HG02623 (cell line): ENCODE data around the gene SDK1.

ENCODE experiments used
- ATAC-seq: cut with Tn5 transposase; IDR thresholded peaks from one replicate; pipeline ENCODE4 v1.9.1; 2021; ENCODE audit warnings: moderate library complexity; ENCODE audit not compliant: unreplicated experiment

SDK1 gene

GRCh38 chr7:4143006-4143405 lies 842.0 kb downstream of the SDK1 start:
- no peak for ATAC-seq

- no peak for ATAC-seq
These were observed 842.6 kb downstream of the SDK1 start for GRCh38 chr7:4143511-4144171.

- no peak for ATAC-seq
These were observed 843.2 kb downstream of the SDK1 start for GRCh38 chr7:4144172-4144701.

DNA sequence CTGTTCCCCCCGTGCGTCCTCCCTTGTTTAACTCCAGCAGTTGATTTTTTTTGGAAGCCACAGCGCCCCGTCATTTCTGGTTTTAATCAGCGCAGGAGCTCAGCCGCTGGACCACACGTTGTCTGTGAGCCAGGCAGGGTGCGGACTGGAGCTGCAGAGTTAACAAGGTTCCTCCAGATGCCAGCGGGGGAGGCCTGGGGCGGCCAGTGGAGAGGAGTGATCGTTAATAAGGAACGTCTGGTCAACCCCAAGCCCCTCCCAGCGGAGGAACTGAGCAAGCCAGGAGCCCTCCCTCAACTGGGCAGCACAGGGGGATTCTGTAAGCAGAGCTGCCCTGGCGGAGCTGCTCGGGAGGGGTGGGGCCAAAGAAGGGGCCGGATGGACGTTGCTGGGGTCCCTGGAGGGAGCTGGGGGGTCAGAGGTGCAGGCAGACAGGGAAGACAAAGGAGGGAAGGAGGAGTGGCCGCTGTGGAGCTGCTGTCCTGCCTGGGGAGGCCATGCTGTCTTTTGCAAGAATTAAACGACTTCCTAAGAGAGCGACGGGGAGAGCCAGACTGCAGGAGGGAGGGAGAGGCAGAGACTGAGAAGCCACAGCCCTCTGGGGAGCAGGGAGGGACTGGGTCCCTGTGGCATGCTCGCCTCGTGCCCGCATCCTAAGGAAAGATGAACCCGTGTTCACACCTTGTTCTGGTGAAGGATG lies 843.9 kb downstream of the SDK1 start:
- no peak for ATAC-seq

DNA sequence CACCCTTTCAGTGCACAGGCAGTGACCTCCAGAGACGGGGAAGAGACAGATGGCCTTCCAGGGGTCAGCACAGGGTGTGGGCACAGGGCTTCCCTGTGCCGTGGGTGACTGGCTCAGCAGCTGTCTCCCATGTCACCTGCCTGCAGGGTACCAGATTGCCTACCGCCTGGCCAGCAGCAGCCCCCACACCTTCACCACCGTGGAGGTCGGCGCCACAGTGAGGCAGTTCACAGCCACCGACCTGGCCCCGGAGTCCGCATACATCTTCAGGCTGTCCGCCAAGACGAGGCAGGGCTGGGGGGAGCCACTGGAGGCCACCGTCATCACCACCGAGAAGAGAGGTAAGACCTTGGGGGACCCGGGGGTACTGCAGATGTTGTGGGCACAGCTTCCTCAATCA lies 844.5 kb downstream of the SDK1 start:
- ATAC-seq, result no peak

- no peak for ATAC-seq
These were observed 847.0 kb downstream of the SDK1 start for GRCh38 chr7:4147926-4148620.

DNA sequence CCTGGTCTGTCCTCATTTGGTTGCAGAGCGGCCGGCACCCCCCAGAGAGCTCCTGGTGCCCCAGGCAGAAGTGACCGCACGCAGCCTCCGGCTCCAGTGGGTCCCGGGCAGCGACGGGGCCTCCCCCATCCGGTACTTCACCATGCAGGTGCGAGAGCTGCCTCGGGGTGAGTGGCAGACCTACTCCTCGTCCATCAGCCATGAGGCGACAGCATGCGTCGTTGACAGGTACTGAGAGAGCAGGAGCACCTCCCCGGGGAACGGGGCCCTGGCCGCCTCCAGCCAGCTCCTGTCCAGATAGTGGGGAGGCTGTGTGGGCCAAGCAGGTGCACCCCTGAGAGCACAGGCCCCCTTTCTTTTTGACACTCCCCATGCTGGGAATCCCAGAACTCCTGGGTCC lies 848.2 kb downstream of the SDK1 start:
- ATAC-seq, result no peak

- no peak for ATAC-seq
These were observed 848.6 kb downstream of the SDK1 start for GRCh38 chr7:4149645-4150044.

DNA sequence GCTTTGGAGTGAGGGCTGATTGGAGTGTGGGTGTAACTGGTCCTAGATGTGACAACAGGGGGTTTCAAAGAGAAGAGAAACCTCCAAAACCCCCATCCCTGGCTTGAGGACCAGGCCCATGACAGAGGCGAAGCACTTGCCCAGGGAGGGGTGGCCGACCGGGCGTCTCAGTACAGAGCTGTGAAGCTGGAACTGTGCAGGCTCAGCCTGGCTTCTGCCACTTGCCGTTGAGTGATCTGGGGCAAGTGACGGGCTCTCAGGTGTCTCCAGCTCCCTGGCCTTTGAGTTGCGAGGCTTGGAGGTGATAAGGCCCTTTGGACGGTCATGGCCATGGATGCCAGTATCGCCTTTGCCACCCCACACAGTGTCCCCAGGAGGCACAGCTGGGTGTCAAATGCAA lies 849.7 kb downstream of the SDK1 start:
- no peak for ATAC-seq

DNA sequence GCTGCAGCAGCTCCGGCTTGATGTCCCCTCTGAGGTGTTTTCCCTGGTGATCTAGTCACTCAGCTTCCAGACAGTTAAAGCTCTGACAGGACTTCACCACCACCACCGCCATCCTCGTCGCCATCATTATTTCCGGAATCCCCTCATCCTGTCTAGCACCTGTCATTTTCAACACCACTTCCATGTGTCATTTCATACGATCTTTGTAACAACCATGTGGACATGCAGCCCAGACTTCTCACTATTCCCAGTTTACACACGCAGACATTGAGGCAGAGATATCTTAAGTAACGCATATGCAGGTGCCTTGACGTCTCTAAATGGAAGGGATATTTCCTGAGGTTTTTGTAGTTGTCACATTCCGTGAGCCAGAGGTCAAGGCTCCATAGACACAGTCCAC lies 850.5 kb downstream of the SDK1 start:
- ATAC-seq, result no peak

DNA sequence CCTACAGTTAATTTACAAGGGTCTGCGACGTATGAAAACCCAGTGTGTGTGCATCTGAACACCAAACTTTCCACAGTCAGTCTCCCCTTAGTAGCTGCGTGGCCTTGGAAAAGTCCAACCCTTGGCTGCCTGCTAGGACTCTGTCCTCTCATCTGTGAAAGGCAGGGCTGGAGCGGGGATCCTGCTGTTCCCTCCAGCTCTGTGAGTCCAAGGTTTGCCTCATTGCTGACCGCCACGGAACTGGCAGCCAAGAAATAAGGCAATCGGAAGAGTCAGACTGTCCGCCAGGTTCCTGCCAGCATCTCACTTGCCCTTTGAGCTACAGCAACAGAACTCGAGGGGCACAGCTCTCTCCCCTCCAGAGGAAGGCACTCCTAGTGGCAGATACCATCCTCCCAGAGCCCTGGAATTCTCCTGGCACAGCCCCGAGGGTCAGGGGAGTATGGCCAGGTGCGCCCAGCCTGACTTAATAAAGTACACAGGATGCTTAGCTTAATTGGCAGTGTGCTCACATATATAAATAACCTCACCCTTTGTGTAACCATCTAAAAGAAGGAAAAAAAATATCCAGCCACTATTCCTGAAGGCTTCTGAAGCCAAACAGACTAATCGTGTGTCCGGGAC lies 851.0 kb downstream of the SDK1 start:
- no peak for ATAC-seq

DNA sequence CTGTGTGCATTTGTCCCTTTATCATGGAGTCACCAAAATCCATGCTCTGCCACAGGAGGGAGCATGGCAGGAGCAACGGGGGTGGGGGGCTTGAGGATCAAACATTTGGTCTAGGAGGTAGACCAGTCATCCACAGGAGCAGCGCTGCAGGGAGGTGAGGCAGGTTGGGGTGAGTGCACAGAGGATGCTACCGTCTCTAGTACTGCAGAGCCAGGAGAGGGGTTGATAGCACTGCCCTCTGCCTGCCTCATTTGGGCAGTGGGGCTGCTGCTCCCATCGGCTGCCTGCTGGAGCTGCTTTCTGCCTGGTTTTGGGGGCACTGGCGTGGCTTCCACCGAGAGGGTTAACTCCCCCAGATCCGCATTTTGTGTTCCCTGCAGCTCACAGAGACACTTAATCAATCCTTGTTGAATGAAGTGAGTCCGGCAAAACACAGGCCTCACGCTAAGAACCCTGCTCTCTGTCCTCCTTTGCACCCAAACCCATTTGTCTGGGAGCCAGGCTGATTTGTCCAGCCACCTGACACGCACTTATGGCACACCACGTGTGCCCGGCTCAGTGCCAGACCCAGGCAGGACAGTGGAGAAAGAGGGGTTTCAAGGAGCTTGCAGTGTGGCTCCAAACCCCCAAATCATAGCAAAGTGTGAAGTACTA lies 854.0 kb downstream of the SDK1 start:
- no peak for ATAC-seq

DNA sequence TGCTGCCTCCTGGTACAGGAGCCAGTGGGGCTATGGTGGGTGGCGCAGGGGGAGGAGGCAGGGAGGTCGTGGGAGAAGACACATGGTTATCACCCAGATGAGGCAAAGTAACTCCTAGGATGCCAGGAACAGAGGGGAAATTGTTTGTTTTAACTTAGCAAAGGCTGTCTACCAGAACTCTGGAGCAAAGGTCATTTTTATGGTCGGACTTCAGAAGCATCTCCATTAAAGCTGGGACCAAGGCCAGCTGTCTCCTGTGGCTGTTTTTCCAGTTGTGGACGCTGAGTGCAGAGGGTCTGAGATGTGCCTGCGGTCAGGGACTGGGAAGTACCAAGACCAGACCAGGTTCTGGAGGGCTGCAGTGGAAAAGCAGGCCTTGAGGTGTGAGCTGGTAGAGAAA lies 855.1 kb downstream of the SDK1 start:
- ATAC-seq, result no peak

DNA sequence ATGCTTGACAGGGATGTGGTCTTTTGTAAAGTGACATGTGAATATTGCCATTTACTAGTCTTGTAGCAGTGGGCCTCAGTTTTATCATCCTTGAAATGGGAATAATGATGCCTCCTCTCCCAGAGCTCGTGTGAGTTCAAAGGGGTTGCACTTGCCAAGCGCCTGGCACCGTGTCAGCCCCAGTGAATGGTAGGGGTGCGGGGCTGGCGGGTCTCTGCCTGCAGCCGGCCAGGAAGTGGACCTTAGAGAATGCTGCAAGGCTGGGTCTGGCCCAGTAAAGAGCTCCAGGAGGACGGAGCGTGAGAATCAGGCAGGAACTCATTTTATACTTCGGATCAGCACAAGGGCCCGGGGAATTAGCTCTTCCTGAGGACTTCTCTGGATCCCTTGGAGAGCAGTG lies 856.6 kb downstream of the SDK1 start:
- ATAC-seq, result no peak

GRCh38 chr7:4158441-4159153 lies 857.5 kb downstream of the SDK1 start:
- no peak for ATAC-seq

DNA sequence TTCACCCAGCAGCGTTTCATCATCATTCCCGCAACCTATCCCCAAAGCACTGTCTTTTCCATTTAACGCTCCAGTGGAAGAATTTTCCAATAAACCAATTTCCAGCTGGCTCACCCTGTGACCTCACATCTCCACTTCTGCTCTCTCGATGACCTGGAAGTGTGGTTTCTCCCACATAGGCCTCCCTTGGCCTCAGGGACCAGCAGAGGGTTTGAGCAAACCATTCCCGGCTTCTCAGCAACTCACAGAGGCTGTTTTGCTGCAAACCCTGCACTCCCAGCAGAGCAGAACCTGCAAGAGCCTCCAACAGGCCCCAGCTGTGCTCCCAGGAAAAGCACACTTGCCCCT lies 858.1 kb downstream of the SDK1 start:
- no peak for ATAC-seq

- no peak for ATAC-seq
These were observed 858.9 kb downstream of the SDK1 start for GRCh38 chr7:4159761-4160554.

- ATAC-seq, result no peak
These were observed 862.0 kb downstream of the SDK1 start for GRCh38 chr7:4162884-4163564.

DNA sequence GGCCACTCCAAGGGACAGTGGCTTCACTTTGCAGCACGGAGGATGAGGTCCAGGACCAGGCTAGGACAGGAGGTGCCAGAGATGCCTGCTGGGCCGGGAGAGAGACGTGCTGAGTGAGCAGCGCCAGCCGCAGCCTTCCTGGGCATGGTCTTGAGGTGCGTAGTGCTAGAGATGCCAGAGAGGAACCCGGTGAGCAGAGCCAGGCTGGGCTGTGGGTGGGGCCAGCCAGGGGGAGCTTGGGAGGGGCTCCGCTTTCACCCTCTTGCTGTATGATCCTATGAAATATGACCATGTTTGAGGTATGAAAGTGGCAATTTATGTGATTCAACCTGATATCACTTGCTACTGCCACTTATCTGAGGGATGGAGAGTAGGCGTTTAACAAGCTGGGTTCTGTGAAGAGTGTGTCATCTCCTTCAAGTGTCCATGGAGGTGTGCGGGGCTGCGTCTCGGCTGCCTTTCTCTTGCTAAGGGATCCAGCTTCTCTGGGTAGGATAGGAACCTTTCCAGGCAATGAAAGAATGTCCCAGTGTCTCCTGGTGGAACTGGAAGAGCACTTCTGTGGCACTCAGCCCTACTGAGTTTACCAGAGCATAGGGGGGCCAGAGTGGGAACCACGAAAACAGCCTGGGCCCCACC lies 862.6 kb downstream of the SDK1 start:
- no peak for ATAC-seq
